NCI-H1417 (cell line): Measurements from ENCODE around the gene OVOL2.

Experiments
- DNase-seq, 3 experiments: peaks; one replicate each; lab custom pipeline; 2025; lab: John Stamatoyannopoulos, UW

Gene OVOL2

DNA sequence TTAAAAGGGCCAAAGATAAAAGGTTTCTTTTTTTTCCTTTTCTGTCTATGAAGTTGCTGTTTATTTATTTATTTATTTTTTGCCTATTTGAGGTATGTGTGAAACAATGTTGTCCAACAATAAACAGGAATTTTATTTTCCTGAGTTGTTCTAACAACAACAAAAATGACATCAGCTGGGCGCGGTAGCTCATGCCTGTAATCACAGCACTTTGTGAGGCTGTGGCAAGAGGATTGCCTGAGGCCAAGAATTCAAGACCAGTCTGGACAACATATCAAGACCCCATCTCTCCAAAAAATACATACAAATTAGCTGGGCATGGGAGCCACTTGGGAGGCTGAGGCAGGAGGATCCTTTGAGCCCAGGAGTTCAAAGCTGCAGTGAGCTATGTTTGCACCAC lies 44.8 kb downstream of the OVOL2 start:
- no peak for DNase-seq

DNA sequence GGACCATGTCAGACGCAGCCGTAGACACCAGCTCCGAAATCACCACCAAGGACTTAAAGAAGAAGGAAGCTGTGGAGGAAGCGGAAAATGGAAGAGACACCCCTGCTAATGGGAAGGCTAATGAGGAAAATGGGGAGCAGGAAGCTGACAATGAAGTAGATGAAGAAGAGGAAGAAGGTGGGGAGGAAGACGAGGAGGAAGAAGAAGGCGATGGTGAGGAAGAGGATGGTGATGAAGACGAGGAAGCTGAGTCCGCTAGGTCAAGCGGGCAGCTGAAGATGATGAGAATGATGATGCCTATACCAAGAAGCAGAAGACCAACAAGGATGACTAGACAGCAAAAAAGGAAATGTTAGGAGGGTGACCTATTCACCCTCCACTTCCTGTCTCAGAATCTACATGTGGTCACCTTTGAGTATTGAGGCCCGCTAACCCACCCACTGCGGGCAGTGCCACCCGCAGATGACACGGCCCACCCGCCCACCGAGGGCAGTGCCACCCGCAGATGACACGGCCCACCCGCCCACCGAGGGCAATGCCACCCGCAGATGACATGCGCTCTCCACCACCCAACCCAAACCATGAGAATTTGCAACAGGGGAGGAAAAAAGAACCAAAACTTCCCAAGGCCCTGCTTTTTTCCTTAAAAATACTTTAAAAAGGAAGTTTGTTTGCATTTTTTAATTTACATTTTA lies 45.6 kb downstream of the OVOL2 start:
- DNase-seq: no peak

- no peak for DNase-seq
These were observed 46.2 kb downstream of the OVOL2 start for GRCh38 chr20:18011482-18011881.

GRCh38 chr20:18009116-18009515 lies 48.6 kb downstream of the OVOL2 start:
- no peak for DNase-seq

DNA sequence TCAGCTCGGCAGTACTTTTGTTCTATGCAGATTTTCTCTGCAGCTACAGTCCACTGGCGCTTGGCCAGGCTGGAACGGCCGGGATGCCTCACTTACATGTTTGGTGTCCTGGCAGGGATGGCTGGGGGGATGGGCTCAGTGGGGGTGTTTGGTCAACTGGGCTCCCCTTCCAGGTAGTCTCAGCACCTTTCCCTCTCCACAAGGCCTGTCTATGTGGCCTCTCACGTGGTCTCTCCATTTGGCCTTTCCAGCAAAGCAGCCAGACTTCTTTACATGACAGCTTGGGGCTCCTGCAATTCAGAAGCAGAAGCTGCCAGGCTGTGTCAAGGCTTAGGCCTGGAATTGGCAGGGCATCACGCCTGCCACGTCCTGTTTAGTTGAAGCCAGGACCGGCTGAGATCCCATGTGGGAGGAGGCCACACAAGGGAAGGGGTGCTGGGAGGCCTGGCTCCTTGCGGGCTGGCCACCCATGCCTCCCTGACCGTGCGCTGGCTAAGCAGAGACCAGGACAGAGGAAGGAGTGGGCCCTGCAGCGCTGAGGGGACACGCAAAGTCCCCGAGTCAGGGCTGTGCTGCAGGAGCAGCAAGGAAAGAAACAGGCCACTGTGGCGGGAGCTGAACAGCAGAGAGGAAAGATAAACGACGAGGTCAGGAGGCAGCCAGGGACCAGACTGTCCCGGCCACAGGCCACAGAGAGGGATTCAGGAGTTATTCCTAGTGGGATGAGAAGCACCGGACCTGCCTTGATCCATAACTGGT lies 50.0 kb downstream of the OVOL2 start:
- no peak for DNase-seq

DNA sequence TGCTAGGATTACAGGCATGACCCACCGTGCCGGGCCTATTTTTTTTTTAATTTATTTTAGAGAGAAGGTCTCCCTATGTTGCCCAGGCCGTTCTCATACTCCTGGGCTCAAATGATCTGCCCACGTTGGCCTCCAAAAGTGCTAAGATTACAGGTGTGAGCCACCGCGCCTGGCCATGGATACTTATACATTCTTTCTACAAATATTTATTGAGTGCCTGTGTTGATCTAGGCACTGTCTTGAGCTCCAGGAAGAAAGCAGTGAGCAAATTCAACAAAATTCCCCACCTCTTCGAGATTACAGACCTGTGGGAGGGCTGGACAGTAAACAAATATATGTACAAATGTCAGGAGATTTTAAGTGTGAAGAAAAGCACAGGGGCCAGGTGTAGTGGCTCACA lies 51.0 kb downstream of the OVOL2 start:
- DNase-seq: no peak

- DNase-seq: no peak
These were observed 51.7 kb downstream of the OVOL2 start for GRCh38 chr20:18005990-18006364.

GRCh38 chr20:18005170-18005989 lies 52.3 kb downstream of the OVOL2 start:
- DNase-seq: no peak

DNA sequence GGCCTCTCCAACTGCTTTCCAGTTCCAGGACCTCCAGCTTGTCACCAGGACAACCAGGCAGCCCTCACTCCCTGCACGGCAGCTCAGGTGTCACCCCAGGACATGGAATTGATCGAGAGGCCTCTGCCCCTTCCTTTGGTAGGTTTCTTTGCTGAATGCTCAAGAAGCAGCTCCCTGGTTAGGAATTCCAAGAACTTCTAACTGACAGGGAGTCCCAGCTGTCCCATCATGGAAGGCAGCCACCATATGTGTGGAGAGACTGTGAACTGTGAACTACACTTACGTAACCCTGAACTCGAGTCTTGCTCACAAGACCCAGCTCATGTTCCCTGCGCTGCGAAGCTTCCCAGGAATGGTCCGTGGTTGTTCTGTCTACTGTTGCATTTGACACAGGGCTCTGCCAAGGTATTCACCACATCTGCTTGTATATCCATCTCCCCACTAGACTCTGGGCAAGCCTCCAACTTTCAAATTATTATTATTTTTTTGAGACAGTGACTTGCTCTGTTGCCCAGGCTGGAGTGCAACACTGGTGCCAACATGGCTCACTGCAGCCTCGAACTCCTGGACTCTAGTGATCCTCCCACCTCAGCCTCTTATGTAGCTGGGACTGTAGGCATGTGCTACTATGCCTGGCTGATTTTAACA lies 53.2 kb downstream of the OVOL2 start:
- no peak for DNase-seq

- DNase-seq: no peak
These were observed 53.8 kb downstream of the OVOL2 start for GRCh38 chr20:18003897-18004296.

- no peak for DNase-seq
These were observed 56.4 kb downstream of the OVOL2 start for GRCh38 chr20:18001131-18001921.

DNA sequence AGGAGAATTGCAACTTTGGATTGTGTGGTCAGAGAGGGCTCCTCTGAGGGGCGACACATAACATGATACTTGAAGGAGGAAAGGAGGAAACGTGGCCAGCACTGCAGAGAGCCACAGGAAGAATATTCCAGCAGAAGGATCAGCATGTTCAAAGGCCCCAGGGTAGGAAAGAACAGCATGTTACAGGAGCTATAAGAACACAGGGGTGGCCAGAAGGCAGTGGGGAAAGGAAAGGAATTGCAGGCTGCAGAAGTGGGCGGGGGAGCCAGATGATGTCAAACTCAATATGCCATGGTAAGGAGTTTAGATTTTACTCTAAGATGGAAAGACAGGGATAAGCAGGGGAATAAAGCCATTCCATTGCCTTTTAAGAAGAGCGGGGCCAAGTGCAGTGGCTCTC lies 58.1 kb downstream of the OVOL2 start:
- DNase-seq: no peak

DNA sequence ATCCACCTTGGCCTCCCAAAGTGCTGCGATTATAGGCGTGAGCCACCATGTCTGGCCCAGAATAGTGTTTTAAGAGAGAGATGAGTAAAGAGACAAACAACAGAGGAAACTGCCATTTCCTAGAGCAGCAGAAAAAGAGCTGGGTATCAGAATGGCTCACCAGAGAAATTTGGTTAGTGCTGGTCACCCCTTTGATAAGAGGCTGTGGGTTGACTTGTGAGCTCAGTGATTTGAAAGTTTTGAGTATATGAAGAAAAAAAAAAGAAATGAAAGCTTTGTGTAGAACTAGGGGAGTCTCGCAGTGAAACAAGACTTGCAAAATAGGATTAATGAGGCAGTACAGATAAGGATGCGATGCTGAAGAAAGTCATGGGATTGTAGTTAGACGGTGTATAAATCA lies 59.3 kb downstream of the OVOL2 start:
- no peak for DNase-seq

- peak; percentile 16 to 55 (median 33) for DNase-seq
These were observed 61.5 kb downstream of the OVOL2 start for GRCh38 chr20:17995967-17996819.

DNA sequence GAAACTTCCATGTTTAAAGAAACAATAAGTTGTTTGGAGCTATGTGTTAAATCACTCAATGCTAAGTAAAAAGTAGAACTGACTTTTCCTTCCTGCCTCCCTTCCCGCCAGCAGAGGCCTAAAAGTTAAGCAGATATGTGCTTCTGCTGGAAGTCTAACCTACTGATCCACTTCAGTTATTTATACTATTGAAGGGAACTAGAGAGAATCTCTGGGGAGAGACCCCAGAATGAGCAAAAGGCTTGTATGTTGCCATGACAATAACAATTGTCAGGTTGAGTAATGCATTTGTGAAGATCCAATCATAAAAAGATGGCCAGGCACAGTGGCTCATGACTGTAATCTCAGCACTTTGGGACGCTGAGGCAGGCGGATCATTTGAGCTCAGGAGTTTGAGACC lies 64.2 kb downstream of the OVOL2 start:
- no peak for DNase-seq

- peak in 2 of 3 experiments; percentile 11 to 76 for DNase-seq
These were observed 64.7 kb downstream of the OVOL2 start for GRCh38 chr20:17992847-17993513.

GRCh38 chr20:17992224-17992637 lies 65.5 kb downstream of the OVOL2 start:
- DNase-seq: no peak

DNA sequence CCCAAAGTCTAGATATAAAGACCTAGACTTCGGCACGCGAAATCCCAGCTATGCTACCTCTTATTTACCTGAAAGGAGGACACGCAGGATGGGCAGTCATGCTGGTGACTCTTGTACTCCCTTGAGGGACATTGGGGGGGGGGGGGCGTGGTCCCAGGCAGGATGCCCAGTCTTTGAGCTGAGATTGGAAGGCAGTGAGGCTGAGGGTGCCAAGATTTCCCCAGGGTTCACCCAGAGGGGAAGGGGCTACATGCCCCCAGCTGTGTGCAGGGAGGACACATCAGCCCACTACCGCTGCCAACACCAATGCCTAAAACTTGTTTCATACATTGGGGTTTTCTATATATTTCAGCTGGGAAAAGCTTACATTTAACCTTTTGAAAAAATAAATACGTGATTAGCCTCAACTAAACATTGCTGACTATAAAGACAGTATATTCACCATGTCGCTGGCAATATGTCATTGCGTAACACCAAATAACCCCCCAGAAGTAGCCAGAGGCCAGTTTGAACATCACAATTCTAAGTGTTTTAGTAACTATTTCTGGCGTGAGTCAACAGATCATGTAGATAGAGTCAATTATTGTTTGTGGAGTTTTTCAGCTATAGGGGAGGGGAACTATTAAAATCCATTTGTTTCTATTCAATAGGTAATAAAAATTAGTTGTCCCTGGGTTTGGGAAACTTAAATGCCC lies 67.3 kb downstream of the OVOL2 start:
- DNase-seq: no peak

DNA sequence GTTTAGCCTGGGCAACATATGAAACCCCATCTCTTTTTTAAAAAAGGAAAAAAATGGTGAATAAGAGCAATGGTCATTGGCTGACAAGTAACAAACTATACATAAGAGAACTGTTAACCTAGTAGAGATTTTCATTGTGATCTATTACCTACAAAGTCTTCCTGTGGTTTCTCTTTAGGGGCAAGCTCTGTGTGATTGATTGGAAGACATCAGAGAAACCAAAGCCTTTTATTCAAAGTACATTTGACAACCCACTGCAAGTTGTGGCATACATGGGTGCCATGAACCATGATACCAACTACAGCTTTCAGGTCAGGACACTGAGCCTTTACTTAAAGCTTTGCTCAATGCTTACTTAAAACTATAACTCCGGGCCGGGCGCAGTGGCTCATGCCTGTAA lies 69.7 kb downstream of the OVOL2 start:
- DNase-seq: no peak
